Astrocyte of the cerebellum (primary cell): ENCODE results near the gene MAPK11.

Experiments
- DNase-seq: peaks from one replicate; pipeline ENCODE4 v3.0.0-alpha.2; 2011; ENCODE audit warnings: low read depth
- H3K4me3 ChIP-seq: 2 replicates; pipeline ENCODE4 v1.5.1; 2011; ENCODE audit warnings: mild to moderate bottlenecking, low read depth, low read length, moderate library complexity
- in situ Hi-C: cut with HindIII; loops from 2 replicates; pipeline ENCODE4 v1.10.0; 2017; ENCODE audit warnings: low sequenced_read_pairs
- TF ChIP-seq, protein P1 (sequence below): IDR thresholded peaks from 2 replicates; pipeline ENCODE4 v1.5.1; 2012; ENCODE audit warnings: low read length, low read depth, moderate library complexity, mild to moderate bottlenecking; ENCODE audit errors: missing control alignments

The MAPK11 gene

DNA sequence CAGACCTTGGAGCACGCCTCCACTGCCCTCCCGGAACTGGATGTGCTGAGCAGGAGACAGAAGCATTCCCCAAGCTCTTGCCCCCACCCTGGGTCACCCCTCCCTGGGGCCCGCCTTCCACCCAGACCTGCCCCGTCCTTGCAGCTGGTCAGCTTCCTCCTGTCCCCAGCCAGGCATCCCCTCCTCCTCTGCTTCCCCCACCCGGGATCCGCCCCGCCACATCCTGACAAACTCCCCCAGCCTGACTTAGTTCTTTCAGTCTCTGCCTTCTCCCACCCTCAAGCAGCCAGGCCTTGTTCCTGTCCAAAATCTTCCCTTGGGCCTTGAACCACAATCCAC lies 38.4 kb upstream of the MAPK11 start:
- no peak for DNase-seq
- H3K4me3 ChIP-seq, result no peak overlapping the region
- in situ Hi-C loops, result no loop called here
- TF ChIP-seq, protein P1, sequence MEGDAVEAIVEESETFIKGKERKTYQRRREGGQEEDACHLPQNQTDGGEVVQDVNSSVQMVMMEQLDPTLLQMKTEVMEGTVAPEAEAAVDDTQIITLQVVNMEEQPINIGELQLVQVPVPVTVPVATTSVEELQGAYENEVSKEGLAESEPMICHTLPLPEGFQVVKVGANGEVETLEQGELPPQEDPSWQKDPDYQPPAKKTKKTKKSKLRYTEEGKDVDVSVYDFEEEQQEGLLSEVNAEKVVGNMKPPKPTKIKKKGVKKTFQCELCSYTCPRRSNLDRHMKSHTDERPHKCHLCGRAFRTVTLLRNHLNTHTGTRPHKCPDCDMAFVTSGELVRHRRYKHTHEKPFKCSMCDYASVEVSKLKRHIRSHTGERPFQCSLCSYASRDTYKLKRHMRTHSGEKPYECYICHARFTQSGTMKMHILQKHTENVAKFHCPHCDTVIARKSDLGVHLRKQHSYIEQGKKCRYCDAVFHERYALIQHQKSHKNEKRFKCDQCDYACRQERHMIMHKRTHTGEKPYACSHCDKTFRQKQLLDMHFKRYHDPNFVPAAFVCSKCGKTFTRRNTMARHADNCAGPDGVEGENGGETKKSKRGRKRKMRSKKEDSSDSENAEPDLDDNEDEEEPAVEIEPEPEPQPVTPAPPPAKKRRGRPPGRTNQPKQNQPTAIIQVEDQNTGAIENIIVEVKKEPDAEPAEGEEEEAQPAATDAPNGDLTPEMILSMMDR, result no peak

DNA sequence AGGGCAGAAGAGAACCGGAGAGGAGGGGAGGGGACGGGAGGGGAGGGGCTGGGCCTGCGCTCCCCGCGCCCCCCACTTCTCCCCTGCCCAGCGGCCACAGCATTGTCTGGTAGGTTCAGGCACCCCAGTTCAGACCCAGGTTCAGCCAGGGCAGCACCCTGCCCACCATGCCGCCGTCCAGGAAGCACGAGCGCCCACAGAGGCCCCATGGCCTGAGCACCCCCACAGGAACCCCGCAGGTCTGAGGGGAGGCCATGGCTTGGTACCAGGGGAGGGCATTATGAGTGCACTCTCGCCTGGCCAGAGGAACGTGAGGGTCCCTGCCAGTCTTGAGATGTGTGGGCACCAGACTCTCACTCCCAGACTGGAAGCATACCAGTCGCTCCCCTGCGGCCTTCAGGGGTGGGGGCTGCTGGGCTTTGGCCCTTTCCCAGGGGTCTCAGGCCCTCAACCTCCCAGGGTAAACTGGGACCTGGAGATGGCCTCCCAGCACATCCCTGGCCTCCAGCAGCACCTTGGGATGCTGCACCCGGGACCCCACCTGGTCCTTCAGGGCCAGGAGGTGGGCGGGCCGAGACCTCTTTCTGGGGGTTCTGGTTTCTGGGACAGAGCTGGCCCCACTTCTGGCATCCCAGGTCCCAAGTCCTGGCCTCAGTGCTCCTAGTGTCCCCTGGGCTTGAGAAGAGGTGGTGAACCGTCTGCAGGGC lies 37.9 kb upstream of the MAPK11 start:
- in situ Hi-C loops, result no loop called here
- no peak overlapping the region for H3K4me3 ChIP-seq
- no peak for DNase-seq
- TF ChIP-seq, protein P1, result no peak

- peak; percentile 39 for DNase-seq
- peak within 1 kb of the TSS; percentile 93 for H3K4me3 ChIP-seq
- in situ Hi-C loops, result no loop called here
- TF ChIP-seq, protein P1, result no peak
Measured at GRCh38 chr22:50306753-50307749, 36.9 kb upstream of the MAPK11 start, which contains the start of gene PLXNB2. Gene PLXNB2, minus strand, starts transcription at chr22:50307646. Its CDS starts 17,062 bp downstream, at chr22:50290584.

DNA sequence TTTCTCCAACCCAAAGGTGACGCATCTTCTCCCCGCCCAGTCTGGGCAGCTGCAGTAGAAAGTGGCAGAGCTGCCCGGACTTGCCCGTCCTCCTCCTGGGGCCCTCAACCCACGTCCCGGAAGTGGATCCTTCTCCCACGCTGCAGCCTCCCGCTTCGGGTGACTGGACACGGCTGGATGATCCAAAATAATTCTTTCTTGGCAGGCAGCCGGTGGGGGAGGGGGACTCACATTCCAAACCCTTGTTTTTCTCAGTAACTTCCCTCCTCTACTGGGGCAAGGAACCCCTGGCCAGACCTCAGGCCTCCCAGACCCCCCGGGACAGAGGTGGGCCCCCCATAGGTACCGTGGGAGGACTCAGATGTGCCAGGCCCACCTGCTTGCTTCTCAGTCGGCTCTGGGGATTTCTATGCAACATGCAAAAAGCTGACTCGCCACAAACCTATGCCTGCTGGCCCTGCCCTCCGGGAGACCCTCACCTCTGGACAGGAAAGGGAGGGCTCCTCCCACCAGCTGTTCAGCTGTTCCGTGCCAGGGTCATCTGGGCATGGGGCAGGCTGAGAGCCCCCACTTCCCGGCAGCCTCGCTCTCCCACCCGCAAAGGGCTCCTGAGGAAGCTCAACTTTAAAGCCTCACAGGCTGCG lies 35.9 kb upstream of the MAPK11 start:
- H3K4me3 ChIP-seq, result peak overlapping the region; percentile 93
- DNase-seq, result peak; percentile 56
- TF ChIP-seq, protein P1, result no peak
- in situ Hi-C loops, result no loop called here

DNA sequence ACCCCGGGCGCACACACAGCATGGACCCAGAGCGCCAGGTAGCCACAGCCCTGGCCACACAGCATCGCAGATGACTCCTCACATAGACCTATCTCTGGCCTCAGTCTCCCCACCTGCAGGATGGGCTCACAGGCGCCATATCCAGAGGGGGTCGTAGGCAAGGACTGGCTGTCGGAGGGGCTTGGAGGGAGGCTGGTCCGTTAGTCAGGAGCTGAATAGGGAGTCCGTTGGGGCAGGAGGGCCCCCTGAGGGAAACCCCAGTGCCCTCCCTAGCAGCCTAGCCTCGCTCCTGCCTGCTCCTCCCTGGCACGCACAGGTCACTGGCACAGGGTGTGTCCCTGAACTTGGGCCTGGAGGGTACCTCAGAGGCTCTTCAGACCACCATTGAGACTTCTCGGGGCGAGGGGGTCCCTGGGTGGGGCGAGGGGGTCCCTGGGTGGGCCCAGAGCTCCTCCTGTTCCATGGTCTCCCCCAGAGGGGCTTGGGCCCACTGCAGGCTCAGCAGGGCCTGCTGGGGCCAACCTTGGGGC lies 35.3 kb upstream of the MAPK11 start:
- no peak for DNase-seq
- peak overlapping the region; percentile 93 for H3K4me3 ChIP-seq
- TF ChIP-seq, protein P1, result no peak
- in situ Hi-C loops, result no loop called here
